ENCODE data around the gene SLC4A2. TPM values are rescaled to one million over a fixed set of nuclear protein-coding genes. Genes with fewer than 3 reads are reported as not detected.

Gene SLC4A2
- total and polyA plus RNA-seq, 7 donors: 26.5 to 39.8 (median 32.0) TPM

- peak in 1 of 4 donors; percentile 21 for ATAC-seq
- intact Hi-C loops (cut with DNase I): no loop called here
Observed at GRCh38 chr7:151099486-151100211, 40.3 kb downstream of the SLC4A2 start.

DNA sequence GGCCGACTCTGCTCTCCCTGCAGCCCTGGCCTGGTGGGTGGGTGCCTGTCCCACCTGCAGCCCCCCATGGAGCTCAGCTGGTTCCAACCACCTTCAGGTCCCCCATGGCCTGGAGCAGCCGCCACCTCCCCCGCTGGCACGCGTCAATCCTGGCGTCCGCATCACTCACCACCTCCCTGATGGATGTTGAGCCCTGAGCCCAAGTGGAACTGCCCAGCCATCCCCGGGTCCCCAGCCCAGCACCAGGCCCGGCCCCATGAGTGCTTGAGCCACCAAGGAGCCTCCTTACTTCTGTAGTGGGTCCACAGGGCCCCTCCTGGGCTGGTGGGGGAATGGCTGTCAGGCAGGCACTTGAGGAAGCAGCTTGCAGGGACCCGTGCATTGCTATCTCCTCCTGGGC is 41.5 kb downstream of the SLC4A2 start:
- intact Hi-C loops (cut with DNase I): no loop called here
- DNase-seq (peak in 1 of 2 donors; percentile 12), ATAC-seq (no peak)
- Histone ChIP-seq H3K4me1 (no peaks in the 10 kb centered on the region), H3K27ac (no peak overlapping the region), H3K27me3 (ENCODE audit: insufficient read depth in 3 of 3, low read length in 2 of 3) (no peaks in the 10 kb centered on the region), H3K9me3 (no peaks in the 10 kb centered on the region), H3K4me3 (no peak overlapping the region), H3K36me3 (ENCODE audit: insufficient read depth in 1 of 2, low read depth in 1 of 2) (peaks cover 0 to 8% of the 10 kb centered on the region in 2 donors)
- WGBS, 3 donors: 89 to 95% (median 90%) methylated on average over 10 of the region's 10 CpGs
- TF ChIP-seq CTCF (IDR thresholded peaks at IDR 0.05): no peak

More at GRCh38 chr7:151099486-151100211, 40.3 kb downstream of the SLC4A2 start:
- DNase-seq: peak in 1 of 2 donors; percentile 11
- Histone ChIP-seq H3K4me1 (no peaks in the 10 kb centered on the region), H3K9me3 (no peaks in the 10 kb centered on the region), H3K36me3 (ENCODE audit: insufficient read depth in 1 of 2, low read depth in 1 of 2) (peaks cover 0 to 2% of the 10 kb centered on the region in 2 donors), H3K27me3 (ENCODE audit: insufficient read depth in 3 of 3, low read length in 2 of 3) (no peaks in the 10 kb centered on the region), H3K27ac (no peak overlapping the region), H3K4me3 (no peak overlapping the region)
- WGBS, 3 donors: 49 to 53% (median 50%) methylated on average over 20 of the region's 20 CpGs
- no peak for TF ChIP-seq CTCF (IDR thresholded peaks at IDR 0.05)

- ATAC-seq: no peak
- no peaks in the 10 kb centered on the region for H3K27me3 ChIP-seq (ENCODE audit: insufficient read depth in 3 of 3, low read length in 2 of 3)
- no peaks in the 10 kb centered on the region for H3K4me1 ChIP-seq
- TF ChIP-seq CTCF (IDR thresholded peaks at IDR 0.05): no peak
- peak in 1 of 2 donors; percentile 15 for DNase-seq
- WGBS, 3 donors: 81 to 87% (median 86%) methylated on average over 23 to 24 of the region's 24 CpGs
- peaks cover 0 to 8% of the 10 kb centered on the region in 2 donors for H3K36me3 ChIP-seq (ENCODE audit: insufficient read depth in 1 of 2, low read depth in 1 of 2)
- H3K27ac ChIP-seq: no peak overlapping the region
- no peaks in the 10 kb centered on the region for H3K9me3 ChIP-seq
- intact Hi-C loops (cut with DNase I): no loop called here
- H3K4me3 ChIP-seq: no peak overlapping the region
Observed at GRCh38 chr7:151101621-151102396, 42.4 kb downstream of the SLC4A2 start.

- WGBS, 3 donors: 75 to 90% (median 81%) methylated on average over 3 of the region's 3 CpGs
- Histone ChIP-seq H3K27me3 (ENCODE audit: insufficient read depth in 3 of 3, low read length in 2 of 3) (no peaks in the 10 kb centered on the region), H3K9me3 (no peaks in the 10 kb centered on the region), H3K36me3 (ENCODE audit: insufficient read depth in 1 of 2, low read depth in 1 of 2) (peaks cover 0 to 8% of the 10 kb centered on the region in 2 donors), H3K4me1 (no peaks in the 10 kb centered on the region), H3K27ac (no peak overlapping the region), H3K4me3 (no peak overlapping the region)
- TF ChIP-seq CTCF (IDR thresholded peaks at IDR 0.05): no peak
- ATAC-seq (no peak), DNase-seq (no peak)
- intact Hi-C loops (cut with DNase I): no loop called here
Observed at GRCh38 chr7:151102991-151103390, 43.6 kb downstream of the SLC4A2 start.

All from psoas muscle (tissue), 8 donors.